Left renal pelvis (tissue), 4 donors: ENCODE results near the gene RHD. TPM values are rescaled to one million over a fixed set of nuclear protein-coding genes. Genes with fewer than 3 reads are reported as not detected.
"Not testable (repeated sequence)": the region's sequence is repeated elsewhere in the genome, so short reads cannot be mapped to it uniquely, and the experiment has no call there.

Experiments used
- DNase-seq, 4 donors: peaks; one replicate each; pipeline ENCODE4 v3.0.0-alpha.2; 2013; ENCODE audit warnings: low read depth in 4 of 4, low spot score in 3 of 4
- polyA plus RNA-seq, 4 donors: library from polyadenylated mRNA; unstranded; fragments of 120-200 nt; gene quantifications; one replicate each; pipeline ENCODE4 v1.2.1, GENCODE V29; 2013; ENCODE audit not compliant: insufficient read length in 4 of 4

The RHD gene
- polyA plus RNA-seq, 4 donors: 0.57 to 3.8 (median 1.6) TPM

GRCh38 chr1:25342846-25343245 is 70.5 kb downstream of the RHD start:
- DNase-seq: no peak

DNA sequence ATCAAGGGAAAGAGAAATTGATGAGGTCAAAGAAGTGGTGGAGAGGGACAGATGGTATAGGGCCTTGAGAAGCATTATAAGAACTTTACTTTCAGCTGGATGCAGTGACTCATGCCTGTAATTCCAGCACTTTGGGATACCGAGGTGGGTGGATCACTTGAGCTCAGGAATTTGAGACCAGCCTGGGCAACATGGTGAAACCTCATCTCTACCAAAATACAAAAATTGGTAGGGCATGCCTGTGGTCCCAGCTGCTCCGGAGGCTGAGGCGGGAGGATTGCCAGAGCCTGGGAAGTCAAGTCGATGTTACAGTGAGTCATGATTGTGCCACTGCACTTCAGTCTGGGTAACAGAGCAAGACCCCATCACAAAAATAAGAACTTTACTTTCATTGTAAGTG is 71.6 kb downstream of the RHD start:
- no peak for DNase-seq

DNA sequence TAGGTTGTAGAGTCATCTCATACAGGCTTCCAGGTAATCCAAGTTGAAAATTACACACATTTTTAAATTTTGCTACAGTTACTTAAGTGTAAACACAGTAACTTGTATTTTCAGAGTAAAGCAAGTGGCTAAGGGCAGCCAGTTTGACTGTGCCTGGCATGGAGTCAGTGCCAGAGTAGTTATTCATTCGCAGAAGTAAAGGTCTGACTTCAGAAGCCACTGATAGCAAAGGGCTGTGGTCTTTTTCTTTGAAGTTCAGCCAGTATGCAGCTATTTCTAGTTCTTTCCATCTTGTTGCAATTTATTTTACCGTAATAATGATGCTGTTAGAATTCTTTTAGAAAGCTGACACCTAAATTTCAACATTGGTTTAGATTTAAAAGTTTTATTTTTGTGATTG is 75.2 kb downstream of the RHD start:
- no peak for DNase-seq

DNA sequence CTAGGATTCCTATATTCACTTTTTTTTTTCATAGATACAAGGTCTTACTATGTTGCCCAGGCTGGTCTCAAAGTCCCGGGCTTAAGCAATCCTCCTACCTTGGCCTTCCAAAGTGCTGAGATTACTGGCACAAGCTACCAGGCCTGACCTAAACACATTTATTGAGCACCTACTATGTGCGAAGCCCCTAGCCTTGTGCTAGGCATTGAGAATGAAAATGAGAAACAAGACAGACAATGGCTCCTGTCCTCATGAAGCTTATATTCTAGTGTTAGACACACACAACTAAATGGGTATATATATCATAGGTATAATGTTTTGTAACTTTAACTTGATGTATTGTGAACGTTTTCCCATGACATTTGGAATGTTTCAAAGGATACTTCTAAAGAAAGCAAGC is 77.3 kb downstream of the RHD start:
- DNase-seq: no peak

DNA sequence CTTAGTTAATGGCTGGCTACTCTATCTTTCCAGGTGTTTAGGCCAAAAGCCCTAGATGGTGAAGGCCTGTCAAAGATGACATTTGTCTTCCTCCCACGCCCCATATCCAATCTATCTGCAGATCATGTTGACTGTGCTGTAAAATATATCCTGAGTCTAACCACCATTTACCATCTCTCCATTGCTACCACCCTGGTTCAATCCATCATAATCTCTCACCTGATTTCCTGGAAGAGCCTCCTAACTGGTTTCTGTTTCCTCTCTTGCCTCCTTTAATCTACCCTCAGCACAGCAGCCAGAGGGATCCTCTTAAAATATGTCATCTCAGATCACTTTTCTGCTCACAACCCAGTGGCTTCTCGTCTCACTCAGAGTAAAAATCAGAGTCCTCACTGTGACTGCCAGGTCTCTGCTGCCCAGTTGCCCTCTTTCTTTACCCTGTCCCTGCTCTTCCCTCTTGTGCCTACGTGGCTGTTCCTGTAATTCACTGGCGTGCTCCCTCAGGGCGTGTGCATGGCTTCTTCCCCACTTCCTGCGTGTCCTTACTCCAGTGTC is 83.6 kb downstream of the RHD start:
- no peak for DNase-seq

DNA sequence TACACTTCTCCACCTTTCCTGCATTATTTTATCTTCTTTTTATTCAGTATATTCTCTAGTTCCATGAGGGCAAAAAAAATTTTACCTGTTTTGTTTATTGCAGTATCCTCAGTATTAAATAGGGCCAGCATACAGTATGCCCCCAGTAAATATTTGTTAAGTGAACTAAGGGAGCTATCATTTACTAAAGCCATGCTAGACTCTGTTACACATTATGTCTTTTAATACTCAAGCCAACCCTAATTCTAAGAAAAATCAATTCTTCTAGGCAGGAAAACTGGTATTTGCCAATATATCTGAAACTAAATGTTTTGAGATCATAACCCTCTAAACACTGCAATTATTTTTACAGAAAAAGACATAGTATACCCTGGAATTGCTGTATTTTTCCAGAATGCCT is 84.1 kb downstream of the RHD start:
- DNase-seq: no peak

DNA sequence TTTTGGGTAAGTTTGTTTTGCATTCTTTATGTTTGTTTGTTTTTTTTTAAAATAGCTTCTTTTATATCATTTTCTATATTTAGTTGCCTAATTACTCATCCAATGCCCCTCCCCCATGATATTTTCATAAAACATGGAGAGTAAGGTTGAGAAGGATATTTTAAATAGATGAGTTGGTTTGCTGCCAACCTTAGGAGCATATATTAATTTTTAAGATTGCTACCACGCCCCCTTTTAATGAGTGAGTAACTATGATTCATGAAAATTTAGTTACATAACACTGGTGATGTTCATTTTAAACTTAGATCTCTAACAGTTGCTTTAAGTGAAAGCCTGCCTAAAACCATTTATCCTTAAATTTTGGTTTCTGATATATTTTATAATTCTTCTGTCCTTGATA is 84.5 kb downstream of the RHD start:
- no peak for DNase-seq

DNA sequence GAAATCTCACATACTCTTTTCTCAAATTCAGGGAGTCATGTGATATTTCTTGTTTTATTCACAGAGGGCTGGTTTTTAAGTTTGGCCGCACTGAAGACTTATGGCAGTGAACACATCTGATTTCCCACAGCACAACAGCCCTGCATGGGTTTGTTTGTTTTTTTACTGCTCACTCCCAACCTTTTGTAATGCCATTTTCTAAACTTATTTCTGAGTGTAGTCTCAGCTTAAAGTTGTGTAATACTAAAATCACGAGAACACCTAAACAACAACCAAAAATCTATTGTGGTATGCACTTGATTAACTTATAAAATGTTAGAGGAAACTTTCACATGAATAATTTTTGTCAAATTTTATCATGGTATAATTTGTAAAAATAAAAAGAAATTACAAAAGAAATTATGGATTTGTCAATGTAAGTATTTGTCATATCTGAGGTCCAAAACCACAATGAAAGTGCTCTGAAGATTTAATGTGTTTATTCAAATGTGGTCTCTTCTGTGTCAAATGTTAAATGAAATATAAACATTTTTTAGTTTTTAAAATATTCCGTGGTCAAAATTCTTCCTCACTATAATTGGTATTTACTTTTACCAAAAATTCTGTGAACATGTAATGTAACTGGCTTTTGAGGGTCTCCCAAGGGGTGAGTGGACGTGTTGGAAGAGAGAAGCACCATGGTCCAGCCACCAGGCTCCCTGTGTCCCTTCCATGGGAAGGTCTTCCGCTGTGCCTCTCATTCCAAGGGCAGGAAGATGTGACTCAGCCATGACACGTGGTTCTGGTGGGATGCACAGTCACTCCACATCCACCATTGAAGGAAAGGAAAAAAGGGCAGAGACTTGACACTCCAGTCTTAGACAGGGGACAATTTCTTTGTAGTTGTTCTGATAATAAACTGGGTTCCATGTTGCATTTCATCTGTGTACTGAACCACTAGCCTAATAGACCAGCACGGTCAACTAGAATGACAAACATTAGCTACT is 88.6 kb downstream of the RHD start:
- DNase-seq: no peak

DNA sequence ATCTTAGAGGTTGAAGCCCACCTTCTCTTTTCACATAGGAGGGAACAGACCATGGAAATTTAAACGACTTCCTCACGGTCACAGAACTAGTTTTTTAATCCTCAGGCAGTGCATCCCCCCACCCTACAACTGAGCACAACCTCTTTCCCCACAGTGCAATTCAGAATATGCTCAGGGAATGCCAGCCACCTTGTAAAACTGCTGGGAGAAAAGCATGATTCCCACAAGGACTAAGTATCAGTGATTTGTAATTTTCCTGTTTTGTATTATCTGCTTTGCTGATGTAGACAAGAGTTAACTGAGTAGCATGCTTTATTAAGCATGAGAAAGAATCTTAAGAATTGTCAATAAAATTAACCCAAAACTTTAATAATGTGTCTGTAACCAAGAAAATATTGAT is 89.6 kb downstream of the RHD start:
- no peak for DNase-seq

- not testable (repeated sequence) for DNase-seq
These were observed 90.6 kb downstream of the RHD start for GRCh38 chr1:25362634-25363559.

DNA sequence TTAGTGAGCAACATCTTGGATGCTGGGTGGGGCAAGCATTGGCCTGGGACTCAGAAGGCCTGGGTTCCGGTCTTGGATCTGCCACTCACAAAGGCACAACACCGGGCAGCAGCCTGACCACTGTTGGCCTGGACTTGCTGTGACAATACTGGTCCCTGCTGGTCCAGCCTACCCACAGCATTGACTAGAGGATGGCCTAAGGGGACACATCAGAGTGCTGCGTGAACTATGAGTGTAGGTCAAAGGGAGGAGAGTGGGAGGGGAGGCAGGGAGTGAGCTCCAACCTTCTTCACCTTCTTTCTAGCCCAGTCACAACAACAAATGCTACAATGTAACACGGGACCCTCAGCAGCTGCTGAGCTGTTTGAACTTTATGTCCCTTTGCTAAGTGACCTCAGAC is 96.9 kb downstream of the RHD start:
- no peak for DNase-seq

GRCh38 chr1:25369691-25370271 is 97.5 kb downstream of the RHD start:
- not testable (repeated sequence) for DNase-seq

GRCh38 chr1:25371757-25372156 is 99.4 kb downstream of the RHD start:
- not testable (repeated sequence) for DNase-seq

GRCh38 chr1:25378367-25378766 is 106.1 kb downstream of the RHD start:
- DNase-seq: not testable (repeated sequence)

Other genes starting within 250 kb of the RHD start
- gene SYF2, start 40.0 kb upstream of the RHD start, polyA plus RNA-seq: 100 to 1,000 TPM in 3 of 4 donors, 10 to 100 TPM in 1; 93.6 to 120 (median 107) TPM
- 100 to 1,000 TPM; 101 to 224 (median 160) TPM for gene RSRP1, start 25.1 kb upstream of the RHD start, polyA plus RNA-seq
- 100 to 1,000 TPM in 2 of 4 donors, 10 to 100 TPM in 2; 91.1 to 137 (median 113) TPM for gene TMEM50A, start 65.8 kb downstream of the RHD start, polyA plus RNA-seq
- 1 to 10 TPM in 3 of 4 donors, under 1 TPM in 1; 0.70 to 5.3 (median 1.2) TPM for gene RHCE, start 148.3 kb downstream of the RHD start, polyA plus RNA-seq
- 10 to 100 TPM; 25.3 to 29.1 (median 27.1) TPM for gene MACO1, start 158.4 kb downstream of the RHD start, polyA plus RNA-seq